Measurements from ENCODE around the gene MTSS2.
A peak's percentile ranks its signal among the peaks of the same experiment; 100 is the strongest.

The MTSS2 gene

DNA sequence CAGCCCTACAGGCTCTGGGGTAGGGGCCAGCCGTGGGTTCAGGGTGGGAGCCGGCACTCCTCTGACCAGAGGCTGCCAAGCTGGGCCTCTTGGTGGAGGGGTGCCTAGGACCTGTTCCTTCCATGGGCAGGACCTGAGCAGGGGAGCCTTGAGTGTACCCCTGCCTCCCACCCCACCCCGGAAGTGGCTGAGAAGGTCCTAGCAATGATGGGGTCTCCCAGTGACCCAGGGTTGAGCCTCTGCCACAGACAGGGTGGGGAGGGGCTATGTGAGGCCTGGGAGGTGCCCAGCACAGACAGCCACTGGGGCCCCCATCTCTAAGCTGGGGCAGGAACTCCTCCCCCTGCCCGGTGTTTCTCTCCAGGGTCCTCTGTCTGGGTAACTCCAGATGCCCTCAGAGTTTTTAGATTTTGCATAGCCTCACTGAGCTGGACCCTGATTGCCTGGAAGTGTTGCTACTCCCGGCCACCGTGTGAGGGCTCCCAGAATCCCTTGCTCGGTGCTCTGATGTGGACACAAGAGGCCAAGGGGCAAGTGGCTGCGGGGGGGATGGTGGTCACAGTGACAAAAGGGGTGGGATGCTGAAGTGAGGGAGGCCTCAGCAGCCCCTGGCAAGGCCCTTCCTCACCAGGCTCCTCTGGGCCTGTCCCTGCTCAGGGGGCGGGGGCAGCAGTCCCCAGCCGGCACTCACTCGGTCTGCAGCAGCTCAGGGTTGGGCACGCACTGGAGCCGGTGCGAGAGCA, 6.4 kb upstream of the MTSS2 start:
- no peak for ATAC-seq
- TF ChIP-seq ISL1 (CRISPR knock-in tag; IDR thresholded peaks at IDR 0.05) (no peak), BACH2 (CRISPR knock-in tag; IDR thresholded peaks at IDR 0.05; ENCODE audit: borderline replicate concordance) (no peak), TCF4 (CRISPR knock-in tag; IDR thresholded peaks at IDR 0.05; ENCODE audit: borderline replicate concordance) (no peak), PPARA (CRISPR knock-in tag; IDR thresholded peaks at IDR 0.05; ENCODE audit: borderline replicate concordance) (no peak), TOX (CRISPR knock-in tag; IDR thresholded peaks at IDR 0.05; ENCODE audit: borderline replicate concordance) (no peak), GLIS3 (CRISPR knock-in tag; IDR thresholded peaks at IDR 0.05) (no peak), ARNTL (CRISPR knock-in tag; IDR thresholded peaks at IDR 0.05; ENCODE audit: borderline replicate concordance, low read depth) (no peak), ZNF8 (CRISPR knock-in tag; IDR thresholded peaks at IDR 0.05) (no peak), ZFP3 (CRISPR knock-in tag; IDR thresholded peaks at IDR 0.05) (no peak), ZC3H10 (CRISPR knock-in tag; IDR thresholded peaks at IDR 0.05) (no peak), SNAI2 (CRISPR knock-in tag; IDR thresholded peaks at IDR 0.05) (no peak)
- TF ChIP-seq, protein P1, sequence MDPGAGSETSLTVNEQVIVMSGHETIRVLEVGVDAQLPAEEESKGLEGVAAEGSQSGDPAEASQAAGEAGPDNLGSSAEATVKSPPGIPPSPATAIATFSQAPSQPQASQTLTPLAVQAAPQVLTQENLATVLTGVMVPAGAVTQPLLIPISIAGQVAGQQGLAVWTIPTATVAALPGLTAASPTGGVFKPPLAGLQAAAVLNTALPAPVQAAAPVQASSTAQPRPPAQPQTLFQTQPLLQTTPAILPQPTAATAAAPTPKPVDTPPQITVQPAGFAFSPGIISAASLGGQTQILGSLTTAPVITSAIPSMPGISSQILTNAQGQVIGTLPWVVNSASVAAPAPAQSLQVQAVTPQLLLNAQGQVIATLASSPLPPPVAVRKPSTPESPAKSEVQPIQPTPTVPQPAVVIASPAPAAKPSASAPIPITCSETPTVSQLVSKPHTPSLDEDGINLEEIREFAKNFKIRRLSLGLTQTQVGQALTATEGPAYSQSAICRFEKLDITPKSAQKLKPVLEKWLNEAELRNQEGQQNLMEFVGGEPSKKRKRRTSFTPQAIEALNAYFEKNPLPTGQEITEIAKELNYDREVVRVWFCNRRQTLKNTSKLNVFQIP (CRISPR knock-in tag; IDR thresholded peaks at IDR 0.05; ENCODE audit: borderline replicate concordance, low read depth), result no peak
- TF ChIP-seq, protein P2, sequence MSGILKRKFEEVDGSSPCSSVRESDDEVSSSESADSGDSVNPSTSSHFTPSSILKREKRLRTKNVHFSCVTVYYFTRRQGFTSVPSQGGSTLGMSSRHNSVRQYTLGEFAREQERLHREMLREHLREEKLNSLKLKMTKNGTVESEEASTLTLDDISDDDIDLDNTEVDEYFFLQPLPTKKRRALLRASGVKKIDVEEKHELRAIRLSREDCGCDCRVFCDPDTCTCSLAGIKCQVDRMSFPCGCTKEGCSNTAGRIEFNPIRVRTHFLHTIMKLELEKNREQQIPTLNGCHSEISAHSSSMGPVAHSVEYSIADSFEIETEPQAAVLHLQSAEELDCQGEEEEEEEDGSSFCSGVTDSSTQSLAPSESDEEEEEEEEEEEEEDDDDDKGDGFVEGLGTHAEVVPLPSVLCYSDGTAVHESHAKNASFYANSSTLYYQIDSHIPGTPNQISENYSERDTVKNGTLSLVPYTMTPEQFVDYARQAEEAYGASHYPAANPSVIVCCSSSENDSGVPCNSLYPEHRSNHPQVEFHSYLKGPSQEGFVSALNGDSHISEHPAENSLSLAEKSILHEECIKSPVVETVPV (CRISPR knock-in tag; IDR thresholded peaks at IDR 0.05), result no peak

DNA sequence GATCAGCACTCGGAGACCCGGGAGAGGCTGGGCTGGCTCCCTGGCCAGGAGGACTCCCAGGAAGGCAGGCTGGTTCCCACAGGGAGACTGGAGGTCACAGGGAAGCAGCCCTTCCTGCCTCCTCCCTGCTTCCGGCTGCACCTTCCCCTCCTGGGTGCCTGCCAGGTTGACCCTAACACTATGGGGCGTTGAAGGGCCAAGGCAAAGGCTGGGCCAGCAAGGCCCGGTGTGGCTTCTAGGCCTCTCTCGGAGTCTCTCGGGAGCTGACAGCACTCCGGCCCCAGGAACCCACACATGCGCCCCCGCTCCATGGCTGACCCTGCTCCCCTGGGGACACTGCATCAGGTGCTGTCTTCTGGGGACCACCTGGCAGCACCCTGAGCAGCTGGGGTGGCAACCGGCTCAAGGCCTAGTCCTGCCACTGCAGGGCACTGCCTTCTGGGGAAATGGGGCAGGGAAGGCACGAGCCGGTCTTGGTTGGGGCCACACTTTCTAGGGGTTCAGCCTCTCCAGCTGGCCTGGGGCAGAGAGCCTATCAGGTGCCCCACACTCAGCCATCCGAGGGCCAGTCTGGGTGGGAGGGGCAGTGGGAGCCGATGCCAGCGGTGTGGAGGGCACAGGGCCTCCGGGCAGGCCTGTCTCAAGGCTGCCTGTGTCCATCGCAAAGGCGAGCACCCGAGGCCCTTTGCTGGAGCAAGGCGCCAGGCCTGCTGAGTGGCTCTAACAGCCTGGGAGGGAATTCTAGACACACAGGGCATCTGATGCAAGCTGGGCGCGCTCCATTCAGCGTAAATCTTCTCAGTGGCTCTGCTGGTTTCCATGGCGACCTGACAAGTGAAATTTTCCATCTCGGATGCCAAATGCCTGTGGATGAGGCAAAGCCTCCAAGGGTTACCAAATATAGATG, 5.6 kb upstream of the MTSS2 start:
- ATAC-seq, result peak; percentile 79
- TF ChIP-seq, protein P2 (CRISPR knock-in tag; IDR thresholded peaks at IDR 0.05), result no peak
- TF ChIP-seq CSDC2 (CRISPR knock-in tag; IDR thresholded peaks at IDR 0.05) (0 out of 2 replicates have a peak, but pooled peaks have one; percentile 61), ISL1 (CRISPR knock-in tag; IDR thresholded peaks at IDR 0.05) (peak; percentile 36; the same call in 1 of the 2 replicates), ZNF565 (CRISPR knock-in tag; conservative IDR thresholded peaks at IDR 0.05; ENCODE audit: low read depth) (no peak), ZFP30 (CRISPR knock-in tag; IDR thresholded peaks at IDR 0.05) (no peak), ZNF8 (CRISPR knock-in tag; IDR thresholded peaks at IDR 0.05) (no peak), RARB (CRISPR knock-in tag; IDR thresholded peaks at IDR 0.05) (no peak), GLIS3 (CRISPR knock-in tag; IDR thresholded peaks at IDR 0.05) (no peak), ZFP3 (CRISPR knock-in tag; IDR thresholded peaks at IDR 0.05) (0 out of 2 replicates have a peak, but pooled peaks have one; percentile 44)

DNA sequence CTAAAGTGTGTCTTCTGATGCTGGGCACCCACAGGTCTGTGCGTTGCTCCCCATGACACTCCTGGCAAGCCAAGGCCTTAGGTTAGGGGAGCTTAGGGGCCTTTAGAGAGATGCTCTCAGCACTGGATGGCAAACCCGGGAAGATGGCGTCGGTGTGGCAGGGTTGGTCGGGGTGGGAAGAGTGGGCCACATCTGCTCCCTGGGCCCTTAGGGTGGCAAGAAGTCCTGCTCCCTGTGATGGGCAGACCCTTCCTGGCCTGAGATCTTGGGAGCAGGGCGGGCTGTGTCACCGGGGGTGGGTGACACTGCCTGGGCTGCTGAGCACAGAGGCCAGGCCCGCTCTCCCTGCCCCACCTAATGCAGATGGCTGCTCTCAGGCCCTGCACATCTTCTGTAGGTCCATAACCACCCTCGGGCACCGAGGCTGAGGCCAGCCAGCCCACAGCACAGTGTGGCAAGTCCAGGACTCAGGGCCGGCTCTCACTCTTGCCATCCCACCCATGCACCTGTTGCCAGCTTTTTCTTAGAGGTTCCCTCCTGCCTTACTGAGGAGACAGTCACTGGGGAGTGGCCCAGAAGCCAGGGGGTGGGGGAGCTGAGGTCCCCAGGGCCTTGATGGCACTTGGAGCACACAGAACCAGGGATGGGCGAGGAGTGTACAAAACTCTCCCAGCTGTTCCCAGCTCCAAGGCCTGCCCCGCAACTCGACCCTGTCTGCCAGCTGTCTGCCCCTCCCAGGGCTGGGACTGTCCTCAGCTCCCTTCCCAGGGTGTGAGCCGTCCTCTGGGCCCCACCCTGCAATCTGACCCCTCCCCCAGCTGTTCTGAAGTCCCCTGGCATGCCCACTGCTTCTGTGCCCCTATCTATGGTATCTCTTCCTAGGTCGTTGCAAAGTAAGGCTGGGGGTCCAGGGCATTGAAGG, 4.4 kb upstream of the MTSS2 start:
- no peak for ATAC-seq
- TF ChIP-seq PPARA (CRISPR knock-in tag; IDR thresholded peaks at IDR 0.05; ENCODE audit: borderline replicate concordance) (no peak), ARNTL (CRISPR knock-in tag; IDR thresholded peaks at IDR 0.05; ENCODE audit: borderline replicate concordance, low read depth) (no peak), CSDC2 (CRISPR knock-in tag; IDR thresholded peaks at IDR 0.05) (no peak), BACH2 (CRISPR knock-in tag; IDR thresholded peaks at IDR 0.05; ENCODE audit: borderline replicate concordance) (no peak), TOX (CRISPR knock-in tag; IDR thresholded peaks at IDR 0.05; ENCODE audit: borderline replicate concordance) (no peak), ESRRG (CRISPR knock-in tag; IDR thresholded peaks at IDR 0.05) (no peak), TCF4 (CRISPR knock-in tag; IDR thresholded peaks at IDR 0.05; ENCODE audit: borderline replicate concordance) (no peak), ISL1 (CRISPR knock-in tag; IDR thresholded peaks at IDR 0.05) (no peak), ZFP30 (CRISPR knock-in tag; IDR thresholded peaks at IDR 0.05) (no peak), ZC3H10 (CRISPR knock-in tag; IDR thresholded peaks at IDR 0.05) (no peak), GLIS3 (CRISPR knock-in tag; IDR thresholded peaks at IDR 0.05) (no peak), ZNF565 (CRISPR knock-in tag; conservative IDR thresholded peaks at IDR 0.05; ENCODE audit: low read depth) (no peak), OSR1 (CRISPR knock-in tag; IDR thresholded peaks at IDR 0.05) (no peak)
- TF ChIP-seq, protein P1 (CRISPR knock-in tag; IDR thresholded peaks at IDR 0.05; ENCODE audit: borderline replicate concordance, low read depth), result no peak
- TF ChIP-seq, protein P3, sequence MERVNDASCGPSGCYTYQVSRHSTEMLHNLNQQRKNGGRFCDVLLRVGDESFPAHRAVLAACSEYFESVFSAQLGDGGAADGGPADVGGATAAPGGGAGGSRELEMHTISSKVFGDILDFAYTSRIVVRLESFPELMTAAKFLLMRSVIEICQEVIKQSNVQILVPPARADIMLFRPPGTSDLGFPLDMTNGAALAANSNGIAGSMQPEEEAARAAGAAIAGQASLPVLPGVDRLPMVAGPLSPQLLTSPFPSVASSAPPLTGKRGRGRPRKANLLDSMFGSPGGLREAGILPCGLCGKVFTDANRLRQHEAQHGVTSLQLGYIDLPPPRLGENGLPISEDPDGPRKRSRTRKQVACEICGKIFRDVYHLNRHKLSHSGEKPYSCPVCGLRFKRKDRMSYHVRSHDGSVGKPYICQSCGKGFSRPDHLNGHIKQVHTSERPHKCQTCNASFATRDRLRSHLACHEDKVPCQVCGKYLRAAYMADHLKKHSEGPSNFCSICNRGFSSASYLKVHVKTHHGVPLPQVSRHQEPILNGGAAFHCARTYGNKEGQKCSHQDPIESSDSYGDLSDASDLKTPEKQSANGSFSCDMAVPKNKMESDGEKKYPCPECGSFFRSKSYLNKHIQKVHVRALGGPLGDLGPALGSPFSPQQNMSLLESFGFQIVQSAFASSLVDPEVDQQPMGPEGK (CRISPR knock-in tag; IDR thresholded peaks at IDR 0.05; ENCODE audit: borderline replicate concordance), result no peak
- TF ChIP-seq, protein P4, sequence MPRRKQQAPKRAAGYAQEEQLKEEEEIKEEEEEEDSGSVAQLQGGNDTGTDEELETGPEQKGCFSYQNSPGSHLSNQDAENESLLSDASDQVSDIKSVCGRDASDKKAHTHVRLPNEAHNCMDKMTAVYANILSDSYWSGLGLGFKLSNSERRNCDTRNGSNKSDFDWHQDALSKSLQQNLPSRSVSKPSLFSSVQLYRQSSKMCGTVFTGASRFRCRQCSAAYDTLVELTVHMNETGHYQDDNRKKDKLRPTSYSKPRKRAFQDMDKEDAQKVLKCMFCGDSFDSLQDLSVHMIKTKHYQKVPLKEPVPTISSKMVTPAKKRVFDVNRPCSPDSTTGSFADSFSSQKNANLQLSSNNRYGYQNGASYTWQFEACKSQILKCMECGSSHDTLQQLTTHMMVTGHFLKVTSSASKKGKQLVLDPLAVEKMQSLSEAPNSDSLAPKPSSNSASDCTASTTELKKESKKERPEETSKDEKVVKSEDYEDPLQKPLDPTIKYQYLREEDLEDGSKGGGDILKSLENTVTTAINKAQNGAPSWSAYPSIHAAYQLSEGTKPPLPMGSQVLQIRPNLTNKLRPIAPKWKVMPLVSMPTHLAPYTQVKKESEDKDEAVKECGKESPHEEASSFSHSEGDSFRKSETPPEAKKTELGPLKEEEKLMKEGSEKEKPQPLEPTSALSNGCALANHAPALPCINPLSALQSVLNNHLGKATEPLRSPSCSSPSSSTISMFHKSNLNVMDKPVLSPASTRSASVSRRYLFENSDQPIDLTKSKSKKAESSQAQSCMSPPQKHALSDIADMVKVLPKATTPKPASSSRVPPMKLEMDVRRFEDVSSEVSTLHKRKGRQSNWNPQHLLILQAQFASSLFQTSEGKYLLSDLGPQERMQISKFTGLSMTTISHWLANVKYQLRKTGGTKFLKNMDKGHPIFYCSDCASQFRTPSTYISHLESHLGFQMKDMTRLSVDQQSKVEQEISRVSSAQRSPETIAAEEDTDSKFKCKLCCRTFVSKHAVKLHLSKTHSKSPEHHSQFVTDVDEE (CRISPR knock-in tag; IDR thresholded peaks at IDR 0.05), result no peak

Data from SK-N-SH treated with all-trans-retinoic acid at 6 μM for 48 hours (cell line).